Right atrium auricular region (tissue), 2 donors: ENCODE data around the gene DTX4. TPM values are rescaled to one million over a fixed set of nuclear protein-coding genes. Genes with fewer than 3 reads are reported as not detected.
A peak's percentile ranks its signal among the peaks of the same experiment; 100 is the strongest.

Experiments used
- DNase-seq: peaks from one replicate; pipeline ENCODE4 v3.0.0-alpha.2; 2019; ENCODE audit warnings: low spot score
- H3K27ac ChIP-seq, 2 donors: fragments of 200-600 bp; sonication (generic); 1 replicate in 1 of 2; 2 replicates in 1 of 2; pipeline ENCODE4 v1.5.1; 2016 to 2019
- H3K27me3 ChIP-seq, 2 donors: fragments of 200-600 bp; sonication (generic); one replicate each; pipeline versions ENCODE4 v1.5.1 to v1.6.0; 2017 to 2019
- H3K36me3 ChIP-seq: fragments of 200-600 bp; sonication (generic); one replicate; pipeline ENCODE4 v1.5.1; 2016
- H3K4me1 ChIP-seq, 2 donors: fragments of 200-600 bp; sonication (generic); one replicate each; pipeline versions ENCODE4 v1.5.1 to v1.6.0; 2017 to 2019
- H3K4me3 ChIP-seq, 2 donors: fragments of 200-600 bp; sonication (generic); 1 replicate in 1 of 2; 2 replicates in 1 of 2; pipeline ENCODE4 v1.5.1; 2017 to 2019; ENCODE audit warnings: mild to moderate bottlenecking in 1 of 2, moderate library complexity in 1 of 2
- H3K9me3 ChIP-seq, 2 donors: fragments of 200-600 bp; sonication (generic); one replicate each; pipeline ENCODE4 v1.5.1; 2019
- CTCF ChIP-seq, 2 donors: fragments of 200-600 bp; sonication (generic); IDR thresholded peaks; one replicate each; pipeline ENCODE4 v1.5.1; 2019; ENCODE audit warnings: antibody characterized with exemption in 2 of 2
- total RNA-seq, 2 donors: library from RNA; depleted of rRNA; stranded (reverse); fragments of >200 nt; gene quantifications; one replicate each; pipeline ENCODE4 v1.1.0, GENCODE V29; 2016

The DTX4 gene
- total RNA-seq, 2 donors from 2014 or later: 1.0 to 2.1 TPM

- no peaks in the 10 kb centered on the region for H3K27me3 ChIP-seq
- H3K4me1 ChIP-seq: peaks cover 0 to 18% of the 10 kb centered on the region in 2 donors
- peak overlapping the region; percentile 88 to 89 for H3K27ac ChIP-seq
- DNase-seq: no peak
- H3K9me3 ChIP-seq: no peaks in the 10 kb centered on the region
- H3K36me3 ChIP-seq: no peaks in the 10 kb centered on the region
- H3K4me3 ChIP-seq: peak overlapping the region; percentile 66 to 69
- no peak for TF ChIP-seq CTCF (IDR thresholded peaks at IDR 0.05)
These were observed 30.1 kb upstream of the DTX4 start for GRCh38 chr11:59141673-59142460.

GRCh38 chr11:59142530-59143507 lies 29.1 kb upstream of the DTX4 start, which contains the start of gene FAM111A:
TSS of gene FAM111A (plus strand) at chr11:59142856. CDS start at chr11:59148873, 6,017 bp downstream.
- TF ChIP-seq CTCF (IDR thresholded peaks at IDR 0.05): peak in 1 of 2 donors; percentile 38
- H3K4me3 ChIP-seq: peak within 1 kb of the TSS; percentile 66 to 69
- no peaks in the 10 kb centered on the region for H3K9me3 ChIP-seq
- H3K4me1 ChIP-seq: peaks cover 0 to 18% of the 10 kb centered on the region in 2 donors
- H3K27ac ChIP-seq: peak within 1 kb of the TSS; percentile 88 to 89
- H3K36me3 ChIP-seq: no peaks in the 10 kb centered on the region
- DNase-seq: peak; percentile 90
- H3K27me3 ChIP-seq: no peaks in the 10 kb centered on the region

GRCh38 chr11:59144096-59144495 lies 27.8 kb upstream of the DTX4 start:
- Histone ChIP-seq H3K36me3 (no peaks in the 10 kb centered on the region), H3K9me3 (no peaks in the 10 kb centered on the region), H3K4me1 (peaks cover 0 to 18% of the 10 kb centered on the region in 2 donors), H3K27ac (peak overlapping the region; percentile 88 to 89), H3K4me3 (peak overlapping the region; percentile 33 to 58), H3K27me3 (no peaks in the 10 kb centered on the region)
- TF ChIP-seq CTCF (IDR thresholded peaks at IDR 0.05): no peak
- no peak for DNase-seq

DNA sequence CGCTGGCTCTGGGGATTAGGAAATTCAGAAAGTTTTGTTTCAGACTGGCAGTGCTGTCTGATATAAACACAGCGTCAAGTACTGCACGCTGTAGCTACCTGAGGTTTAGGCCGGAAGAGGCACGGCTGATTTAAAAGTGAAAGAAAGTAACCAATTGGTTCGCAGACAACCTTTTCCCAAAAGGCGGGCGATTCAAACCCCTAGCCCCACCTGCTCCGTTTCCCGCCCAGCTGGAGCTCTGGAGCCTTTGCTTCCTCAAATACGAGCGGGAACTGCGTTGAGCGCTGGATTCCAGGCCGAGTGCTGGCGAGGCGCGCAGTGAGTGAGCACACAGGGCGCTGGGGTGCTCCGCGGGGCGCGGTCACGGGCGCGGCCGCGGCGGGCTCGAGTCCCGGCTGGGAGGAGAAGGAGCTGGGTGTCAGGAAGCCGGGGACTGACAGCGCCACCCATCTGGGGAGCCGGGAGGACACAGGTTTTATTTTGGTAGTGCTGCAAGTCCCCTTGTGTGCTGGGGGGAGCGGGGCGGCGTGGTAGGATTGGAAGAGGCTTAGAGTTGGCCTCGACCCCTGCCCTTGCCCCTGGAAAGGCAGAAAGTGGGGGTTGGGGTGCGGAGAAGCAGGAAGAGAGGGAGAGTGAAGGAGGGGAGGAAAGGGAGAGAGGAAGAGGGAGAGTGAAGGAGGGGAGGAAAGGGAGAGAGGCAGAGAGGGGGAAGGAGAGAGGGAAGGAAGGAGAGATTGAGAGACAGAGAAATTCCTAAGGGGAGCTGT lies 27.2 kb upstream of the DTX4 start:
- Histone ChIP-seq H3K27me3 (no peaks in the 10 kb centered on the region), H3K4me3 (peak overlapping the region; percentile 33 to 58), H3K4me1 (peaks cover 0 to 18% of the 10 kb centered on the region in 2 donors), H3K36me3 (no peaks in the 10 kb centered on the region), H3K27ac (peak overlapping the region; percentile 88 to 89), H3K9me3 (no peaks in the 10 kb centered on the region)
- no peak for TF ChIP-seq CTCF (IDR thresholded peaks at IDR 0.05)
- peak; percentile 81 for DNase-seq

DNA sequence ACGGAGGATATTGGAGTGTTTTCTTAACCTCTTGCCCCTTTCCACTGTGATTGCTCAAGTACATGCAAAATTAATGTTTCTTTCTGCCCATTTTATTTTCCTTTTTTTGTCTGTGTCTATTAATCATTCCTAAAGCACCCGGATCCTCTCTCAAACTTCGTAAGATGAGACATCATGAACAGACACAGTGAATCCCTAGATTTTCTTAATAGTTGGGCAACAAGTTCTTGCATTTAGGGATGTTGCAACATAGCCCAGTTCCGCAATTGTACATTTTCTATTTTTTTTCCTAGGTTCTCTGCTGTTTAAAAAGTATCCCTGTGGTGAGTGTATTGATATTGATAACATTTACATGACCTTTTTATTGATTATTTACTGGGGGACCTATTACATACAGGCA lies 26.4 kb upstream of the DTX4 start:
- no peaks in the 10 kb centered on the region for H3K36me3 ChIP-seq
- H3K9me3 ChIP-seq: no peaks in the 10 kb centered on the region
- peaks cover 0 to 18% of the 10 kb centered on the region in 2 donors for H3K4me1 ChIP-seq
- TF ChIP-seq CTCF (IDR thresholded peaks at IDR 0.05): no peak
- peak overlapping the region; percentile 88 to 89 for H3K27ac ChIP-seq
- H3K27me3 ChIP-seq: no peaks in the 10 kb centered on the region
- peak overlapping the region in 1 of 2 donors; percentile 58 for H3K4me3 ChIP-seq
- DNase-seq: no peak
